Hepatocyte (in vitro differentiated cells): ENCODE results near the gene MACROD2.

Source experiments
- CTCF ChIP-seq: fragments of 200-600 bp; sonication (generic); IDR thresholded peaks from 2 replicates; pipeline ENCODE4 v1.5.1; 2016; ENCODE audit warnings: antibody characterized with exemption, mild to moderate bottlenecking; ENCODE audit not compliant: poor library complexity
- EZH2 ChIP-seq: fragments of 200-600 bp; sonication (generic); IDR thresholded peaks from 2 replicates; pipeline ENCODE4 v1.6.1; 2016; ENCODE audit warnings: antibody characterized with exemption, mild to moderate bottlenecking, borderline replicate concordance
- EZH2phosphoT487 ChIP-seq: fragments of 200-600 bp; sonication (generic); IDR thresholded peaks from one replicate; pipeline ENCODE4 v1.6.1; 2018; ENCODE audit warnings: antibody characterized with exemption, mild to moderate bottlenecking, low read depth, moderate library complexity; ENCODE audit not compliant: unreplicated experiment, severe bottlenecking

- TF ChIP-seq CTCF (no peak), EZH2 (no peak), EZH2phosphoT487 (no peak)
Measured at GRCh38 chr20:14947946-14948345, 952.6 kb downstream of the MACROD2 start.
